Thoracic aorta (tissue), 2 donors: ENCODE results near the gene CDC42SE1. TPM values are rescaled to one million over a fixed set of nuclear protein-coding genes. Genes with fewer than 3 reads are reported as not detected.
A peak's percentile ranks its signal among the peaks of the same experiment; 100 is the strongest.

Source experiments
- ATAC-seq: fragments of 150-250 bp; one replicate; pipeline ENCODE4 v1.8.0; 2017; ENCODE audit warnings: low read depth; ENCODE audit not compliant: insufficient number of reproducible peaks, low FRiP score
- DNase-seq: peaks from one replicate; pipeline ENCODE4 v3.0.0-alpha.2; 2020; ENCODE audit warnings: low spot score
- H3K27ac ChIP-seq, 2 donors: fragments of 200-600 bp; sonication (generic); 1 replicate in 1 of 2; 2 replicates in 1 of 2; pipeline ENCODE4 v1.5.1; 2016; ENCODE audit warnings: mild to moderate bottlenecking in 2 of 2, moderate library complexity in 2 of 2
- H3K27me3 ChIP-seq: fragments of 200-600 bp; sonication (generic); replicated peaks from 2 replicates; pipeline ENCODE4 v1.6.0; 2016; ENCODE audit warnings: mild to moderate bottlenecking; ENCODE audit not compliant: insufficient read depth
- H3K36me3 ChIP-seq: fragments of 200-600 bp; sonication (generic); one replicate; pipeline ENCODE4 v1.5.1; 2016
- H3K4me1 ChIP-seq, 2 donors: fragments of 200-600 bp; sonication (generic); 1 replicate in 1 of 2; 2 replicates in 1 of 2; pipeline versions ENCODE4 v1.5.1 to v1.6.0; 2016; ENCODE audit warnings: low read depth in 2 of 2, mild to moderate bottlenecking in 1 of 2; ENCODE audit not compliant: control insufficient read depth in 1 of 2
- H3K4me3 ChIP-seq: fragments of 200-600 bp; sonication (generic); 2 replicates; pipeline ENCODE4 v1.5.1; 2016; ENCODE audit warnings: mild to moderate bottlenecking
- H3K9me3 ChIP-seq: fragments of 200-600 bp; sonication (generic); 2 replicates; pipeline ENCODE4 v1.5.1; 2016
- CTCF ChIP-seq: fragments of 200-600 bp; sonication (generic); IDR thresholded peaks from one replicate; pipeline ENCODE4 v1.5.1; 2019; ENCODE audit warnings: antibody characterized with exemption
- total RNA-seq, 2 donors: library from RNA; depleted of rRNA; stranded (reverse); fragments of >200 nt; gene quantifications; one replicate each; pipeline versions ENCODE4 v1.1.0 to v1.2.3, GENCODE V29; 2016

Gene CDC42SE1
- total RNA-seq, 2 donors from 2014 or later = 66.2 to 134 TPM

- H3K4me1 ChIP-seq = no peaks in the 10 kb centered on the region
- no peaks in the 10 kb centered on the region for H3K36me3 ChIP-seq
- ATAC-seq = no peak
- no peak overlapping the region for H3K4me3 ChIP-seq
- H3K27ac ChIP-seq = no peak overlapping the region
- no peaks in the 10 kb centered on the region for H3K9me3 ChIP-seq
- no peaks in the 10 kb centered on the region for H3K27me3 ChIP-seq
- DNase-seq = no peak
- no peak for TF ChIP-seq CTCF
These were observed 26.6 kb upstream of the CDC42SE1 start for GRCh38 chr1:151085953-151086559.

- ATAC-seq = no peak
These were observed 12.8 kb upstream of the CDC42SE1 start for GRCh38 chr1:151072224-151072623.

GRCh38 chr1:151070474-151071276 lies 11.3 kb upstream of the CDC42SE1 start, which contains the start of gene GABPB2:
TSS of gene GABPB2 (plus strand) at chr1:151070761. CDS start at chr1:151088190, 17,429 bp downstream.
- peak within 1 kb of the TSS; percentile 99 to 100 for H3K27ac ChIP-seq
- H3K36me3 ChIP-seq = peaks cover 5% of the 10 kb centered on the region
- no peaks in the 10 kb centered on the region for H3K27me3 ChIP-seq
- H3K4me3 ChIP-seq = peak within 1 kb of the TSS; percentile 95
- peak; percentile 92 for TF ChIP-seq CTCF
- ATAC-seq = peak; percentile 79
- DNase-seq = peak; percentile 83
- H3K4me1 ChIP-seq = peaks cover 0 to 19% of the 10 kb centered on the region in 2 donors
- no peaks in the 10 kb centered on the region for H3K9me3 ChIP-seq

More at GRCh38 chr1:151072224-151072623, 12.8 kb upstream of the CDC42SE1 start:
- Histone ChIP-seq H3K9me3 (no peaks in the 10 kb centered on the region), H3K27me3 (no peaks in the 10 kb centered on the region), H3K4me1 (peaks cover 0 to 19% of the 10 kb centered on the region in 2 donors), H3K36me3 (peaks cover 5% of the 10 kb centered on the region), H3K4me3 (no peak overlapping the region), H3K27ac (no peak overlapping the region)
- no peak for DNase-seq
- TF ChIP-seq CTCF = no peak

- ATAC-seq (no peak), DNase-seq (no peak)
- Histone ChIP-seq H3K36me3 (peaks cover 5% of the 10 kb centered on the region), H3K4me1 (peaks cover 0 to 19% of the 10 kb centered on the region in 2 donors), H3K27me3 (no peaks in the 10 kb centered on the region), H3K4me3 (no peak overlapping the region), H3K27ac (peak overlapping the region; percentile 99 to 100), H3K9me3 (no peaks in the 10 kb centered on the region)
- no peak for TF ChIP-seq CTCF
These were observed 9.7 kb upstream of the CDC42SE1 start for GRCh38 chr1:151069103-151069486.

GRCh38 chr1:151067185-151067584 lies 7.8 kb upstream of the CDC42SE1 start:
- TF ChIP-seq CTCF = no peak
- ATAC-seq = no peak
- Histone ChIP-seq H3K4me1 (peaks cover 0 to 25% of the 10 kb centered on the region in 2 donors), H3K9me3 (no peaks in the 10 kb centered on the region), H3K27me3 (no peaks in the 10 kb centered on the region), H3K27ac (no peak overlapping the region), H3K36me3 (no peaks in the 10 kb centered on the region), H3K4me3 (no peak overlapping the region)
- DNase-seq = no peak
